ENCODE data around the gene TCEAL4. TPM values are rescaled to one million over a fixed set of nuclear protein-coding genes. Genes with fewer than 3 reads are reported as not detected.

TCEAL4 gene
- total and polyA plus RNA-seq, 2 of the 13 experiments (the other 11 are each of a cell fraction or from before 2014, with no cell fraction given) = 12.6 to 31.0 TPM

GRCh38 chrX:103628386-103629317 is 43.3 kb downstream of the TCEAL4 start, which contains the start of gene TCEAL1 (continued):
- TF ChIP-seq CSRNP2 (CRISPR knock-in tag; conservative IDR thresholded peaks at IDR 0.05; ENCODE audit: low read depth) (no peak), ZNF556 (CRISPR knock-in tag; IDR thresholded peaks at IDR 0.05; ENCODE audit: borderline replicate concordance) (no peak), BHLHE40 (IDR thresholded peaks at IDR 0.05; ENCODE audit: low read length) (peak; percentile 87), KDM5A (IDR thresholded peaks at IDR 0.05; ENCODE audit: borderline replicate concordance, low read length) (no peak), MED1 (CRISPR knock-in tag; IDR thresholded peaks at IDR 0.05) (0 out of 2 replicates have a peak, but pooled peaks have one; percentile 21), GRHL1 (CRISPR knock-in tag; conservative IDR thresholded peaks at IDR 0.05) (no peak), CAMTA2 (CRISPR knock-in tag; IDR thresholded peaks at IDR 0.05; ENCODE audit: borderline replicate concordance) (no peak), TCF7 (IDR thresholded peaks at IDR 0.05; ENCODE audit: low read depth) (peak; percentile 33; the same call in 1 of the 2 replicates), KLF11 (CRISPR knock-in tag; IDR thresholded peaks at IDR 0.05) (no peak), SRSF4 (IDR thresholded peaks at IDR 0.05; ENCODE audit: low read depth, low read length, poor library complexity, severe bottlenecking) (no peak), NR2C2 (CRISPR knock-in tag; IDR thresholded peaks at IDR 0.05; ENCODE audit: borderline replicate concordance) (peak; percentile 14; the same call in 1 of the 2 replicates), PITX1 (CRISPR knock-in tag; IDR thresholded peaks at IDR 0.05) (no peak), MYPOP (CRISPR knock-in tag; IDR thresholded peaks at IDR 0.05) (no peak), RFXANK (CRISPR knock-in tag; IDR thresholded peaks at IDR 0.05) (no peak), ZNF34 (CRISPR knock-in tag; IDR thresholded peaks at IDR 0.05; ENCODE audit: borderline replicate concordance) (no peak)
- TF ChIP-seq, protein P1, sequence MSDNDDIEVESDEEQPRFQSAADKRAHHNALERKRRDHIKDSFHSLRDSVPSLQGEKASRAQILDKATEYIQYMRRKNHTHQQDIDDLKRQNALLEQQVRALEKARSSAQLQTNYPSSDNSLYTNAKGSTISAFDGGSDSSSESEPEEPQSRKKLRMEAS (IDR thresholded peaks at IDR 0.05) = peak; percentile 41; the same call in 1 of the 2 replicates

Measured in HepG2 (cell line).